Measurements from ENCODE around the gene RAPGEF2.

RAPGEF2 gene

DNA sequence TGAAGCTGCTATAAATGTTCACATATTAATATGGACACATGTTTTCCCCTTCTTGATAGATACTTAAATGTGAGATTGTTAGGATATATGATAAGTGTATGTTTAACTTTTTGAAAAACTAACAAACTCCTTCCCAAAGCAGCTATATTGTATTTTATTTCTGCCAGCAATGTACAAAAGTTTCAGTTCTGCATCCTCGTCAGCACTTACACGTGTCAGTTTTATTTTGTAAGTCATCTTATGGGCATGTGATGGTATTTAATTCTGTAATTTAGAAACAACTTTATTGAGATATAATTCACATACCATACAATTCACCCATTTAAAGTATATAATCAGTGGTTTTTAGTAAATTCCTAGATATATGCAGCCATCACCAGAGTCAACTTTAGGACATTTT is 31.6 kb downstream of the RAPGEF2 start:
- no peak for DNase-seq (ENCODE audit: low read depth in 3 of 3)

DNA sequence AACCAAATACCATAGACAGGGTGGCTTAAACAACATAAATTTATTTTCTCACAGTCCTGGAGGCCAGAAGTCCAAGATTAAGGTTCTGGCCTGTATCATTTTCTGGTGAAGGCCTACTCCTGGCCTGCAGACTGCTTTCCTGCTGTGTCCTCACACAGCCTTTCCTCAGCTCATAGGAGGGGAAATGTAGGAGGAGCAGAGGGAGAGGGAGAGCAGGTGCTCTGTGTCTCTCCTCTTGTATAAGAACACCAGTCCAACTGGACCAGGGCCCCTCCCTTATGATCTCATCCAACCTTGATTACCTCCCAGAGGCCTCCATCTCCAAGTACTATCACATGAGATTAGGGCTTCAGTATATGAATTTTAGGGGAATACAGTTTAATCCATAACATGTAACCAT is 34.3 kb downstream of the RAPGEF2 start:
- DNase-seq (ENCODE audit: low read depth in 3 of 3), result no peak

- DNase-seq (ENCODE audit: low read depth in 3 of 3), result no peak
Observed at GRCh38 chr4:159138436-159138835, 35.6 kb downstream of the RAPGEF2 start.

DNA sequence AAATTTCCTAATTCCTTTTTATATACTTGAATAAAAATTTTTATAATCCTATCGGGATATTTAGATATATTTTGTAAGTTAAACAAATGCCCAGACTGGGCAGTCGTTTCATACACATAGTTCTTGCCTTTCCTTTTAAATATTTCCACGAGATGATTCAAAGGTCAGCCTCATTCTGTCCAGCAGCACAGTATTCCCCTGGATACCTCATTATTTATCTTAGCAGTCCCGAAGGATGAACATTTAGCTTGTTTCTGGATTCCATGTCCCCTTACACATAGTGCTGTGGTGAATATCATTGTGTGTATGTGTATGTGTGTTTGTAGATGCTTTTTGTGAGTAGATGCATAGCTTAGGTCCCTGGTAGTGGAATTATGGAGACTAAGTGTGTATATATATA is 38.3 kb downstream of the RAPGEF2 start:
- DNase-seq (ENCODE audit: low read depth in 3 of 3), result no peak

- no peak for DNase-seq (ENCODE audit: low read depth in 3 of 3)
Observed at GRCh38 chr4:159142241-159142640, 39.4 kb downstream of the RAPGEF2 start.

- DNase-seq (ENCODE audit: low read depth in 3 of 3), result no peak
Observed at GRCh38 chr4:159142681-159143384, 40.0 kb downstream of the RAPGEF2 start.

- DNase-seq (ENCODE audit: low read depth in 3 of 3), result no peak
Observed at GRCh38 chr4:159143687-159144086, 40.8 kb downstream of the RAPGEF2 start.

- no peak for DNase-seq (ENCODE audit: low read depth in 3 of 3)
Observed at GRCh38 chr4:159144112-159144694, 41.3 kb downstream of the RAPGEF2 start.

DNA sequence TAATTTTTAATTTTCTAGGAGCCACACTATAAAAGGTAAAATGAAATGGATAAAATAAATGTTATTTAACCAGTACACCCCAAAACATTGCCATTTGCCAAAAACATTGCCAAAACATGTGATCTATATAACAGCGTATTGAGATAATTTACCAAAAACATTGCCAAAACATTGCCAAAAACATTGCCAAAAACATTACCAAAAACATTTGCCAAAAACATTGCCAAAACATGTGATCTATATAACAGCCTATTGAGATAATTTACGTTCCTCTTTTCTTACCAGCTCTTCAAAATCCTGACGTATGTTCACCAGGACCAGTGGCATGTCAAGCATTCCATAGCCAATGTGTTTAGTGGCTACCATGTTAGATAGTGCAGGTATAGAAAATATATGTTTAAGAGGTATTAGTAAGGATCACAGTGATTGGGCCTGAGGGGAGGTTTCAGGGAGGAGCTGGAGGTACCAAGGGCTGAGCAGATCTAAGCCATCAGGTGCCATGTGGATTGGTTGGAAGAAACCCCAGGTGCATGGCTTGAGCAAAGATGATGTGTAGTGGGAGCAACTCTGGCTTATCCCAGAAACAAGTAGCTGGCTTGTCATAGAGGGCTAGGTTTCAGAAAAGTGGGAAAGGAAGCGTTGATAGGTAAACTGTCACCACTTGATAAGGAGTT is 42.6 kb downstream of the RAPGEF2 start:
- DNase-seq (ENCODE audit: low read depth in 3 of 3), result no peak

DNA sequence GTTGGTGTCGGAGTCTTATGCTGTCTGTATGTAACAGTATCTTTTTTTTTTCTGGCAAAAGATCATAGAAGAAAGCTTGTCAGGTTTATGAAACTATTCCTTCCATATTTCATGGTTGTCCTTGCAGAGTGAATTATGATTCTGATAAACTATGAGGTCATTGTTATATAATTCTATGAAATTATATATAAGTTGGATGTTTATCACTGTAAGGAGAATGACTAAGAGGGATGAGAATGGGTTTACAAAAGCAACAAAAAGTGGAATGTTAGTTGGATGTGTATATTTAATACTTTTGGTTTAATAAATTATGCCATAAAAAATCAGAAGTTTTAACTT is 43.1 kb downstream of the RAPGEF2 start:
- no peak for DNase-seq (ENCODE audit: low read depth in 3 of 3)

DNA sequence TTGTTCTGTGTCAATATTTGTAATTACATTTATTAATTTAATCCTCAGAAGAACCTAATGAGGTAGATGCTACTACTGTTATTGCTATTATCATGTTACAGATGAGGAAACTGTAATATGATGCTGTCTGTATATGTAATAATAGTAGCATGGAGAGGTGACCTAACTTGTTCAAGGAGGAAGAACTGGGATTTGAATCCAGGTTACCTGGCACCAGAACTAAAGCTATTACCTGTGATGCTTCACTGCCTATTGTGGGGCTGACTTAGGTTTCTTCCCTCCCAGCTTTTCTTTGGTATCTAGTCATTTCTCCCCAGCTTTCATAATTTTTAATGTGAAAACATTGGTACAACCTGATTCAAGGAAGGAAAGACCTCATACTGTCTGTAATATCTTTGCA is 43.6 kb downstream of the RAPGEF2 start:
- no peak for DNase-seq (ENCODE audit: low read depth in 3 of 3)

- DNase-seq (ENCODE audit: low read depth in 3 of 3), result no peak
Observed at GRCh38 chr4:159148441-159148840, 45.6 kb downstream of the RAPGEF2 start.

GRCh38 chr4:159149666-159150065 is 46.8 kb downstream of the RAPGEF2 start:
- no peak for DNase-seq (ENCODE audit: low read depth in 3 of 3)

DNA sequence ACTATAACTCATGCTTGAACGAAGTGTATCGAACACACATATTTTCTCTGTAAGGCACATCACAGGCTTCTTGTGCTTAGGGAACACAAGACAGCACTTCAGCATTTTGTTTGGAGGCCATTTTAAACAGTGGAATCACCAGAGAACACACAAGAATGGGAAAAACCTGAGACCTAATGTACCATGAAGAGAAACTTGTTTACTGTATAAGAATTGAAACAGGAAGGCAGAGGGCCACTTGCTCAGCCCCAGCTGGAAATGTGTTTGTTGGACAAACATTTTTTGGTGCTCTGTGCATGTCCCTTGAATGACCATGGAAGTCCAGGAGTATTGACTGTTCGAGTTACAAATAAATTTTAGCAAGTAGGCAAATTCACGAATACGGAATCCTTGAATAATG is 47.5 kb downstream of the RAPGEF2 start:
- no peak for DNase-seq (ENCODE audit: low read depth in 3 of 3)

- no peak for DNase-seq (ENCODE audit: low read depth in 3 of 3)
Observed at GRCh38 chr4:159150821-159151390, 48.0 kb downstream of the RAPGEF2 start.

GRCh38 chr4:159151689-159152088 is 48.8 kb downstream of the RAPGEF2 start:
- no peak for DNase-seq (ENCODE audit: low read depth in 3 of 3)

DNA sequence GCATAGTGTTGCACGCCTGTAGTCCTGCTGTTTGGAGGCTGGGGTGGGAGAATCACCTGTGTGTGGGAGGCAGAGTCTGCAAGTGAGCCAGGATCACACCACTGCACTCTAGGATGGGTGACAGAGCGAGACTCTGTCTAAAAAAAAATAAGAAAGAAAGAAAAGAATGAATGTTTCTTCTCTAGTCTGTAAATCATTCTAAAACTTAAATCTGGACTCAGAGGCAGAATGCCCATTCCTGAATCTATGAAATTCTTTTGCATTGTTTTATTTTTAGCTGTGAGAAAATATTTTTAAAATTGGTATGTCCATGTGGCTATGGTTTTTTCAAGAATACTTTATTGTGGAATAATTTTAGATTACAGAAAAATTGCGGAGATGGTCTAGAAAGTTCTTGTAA is 49.3 kb downstream of the RAPGEF2 start:
- DNase-seq (ENCODE audit: low read depth in 3 of 3), result no peak

DNA sequence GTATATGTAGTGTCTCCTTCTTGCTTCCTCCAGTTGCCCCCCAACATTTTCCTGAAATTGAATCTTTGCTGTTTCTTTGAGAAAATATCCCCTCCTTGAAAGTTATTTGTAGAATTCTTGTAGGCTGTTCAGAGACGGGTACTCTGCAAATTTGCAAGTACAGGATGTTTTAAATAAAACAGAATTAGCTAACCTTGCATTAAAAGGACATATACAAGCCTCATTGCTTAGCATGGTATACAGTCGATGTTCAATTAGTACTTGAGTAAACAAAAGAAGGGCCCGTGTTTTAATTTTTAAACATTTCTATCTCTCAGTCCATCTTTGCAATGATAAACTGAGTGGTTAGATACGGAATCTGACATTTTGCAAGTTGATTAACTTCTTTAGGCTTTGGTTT is 50.8 kb downstream of the RAPGEF2 start:
- no peak for DNase-seq (ENCODE audit: low read depth in 3 of 3)

GRCh38 chr4:159155119-159155518 is 52.2 kb downstream of the RAPGEF2 start:
- DNase-seq (ENCODE audit: low read depth in 3 of 3), result no peak

DNA sequence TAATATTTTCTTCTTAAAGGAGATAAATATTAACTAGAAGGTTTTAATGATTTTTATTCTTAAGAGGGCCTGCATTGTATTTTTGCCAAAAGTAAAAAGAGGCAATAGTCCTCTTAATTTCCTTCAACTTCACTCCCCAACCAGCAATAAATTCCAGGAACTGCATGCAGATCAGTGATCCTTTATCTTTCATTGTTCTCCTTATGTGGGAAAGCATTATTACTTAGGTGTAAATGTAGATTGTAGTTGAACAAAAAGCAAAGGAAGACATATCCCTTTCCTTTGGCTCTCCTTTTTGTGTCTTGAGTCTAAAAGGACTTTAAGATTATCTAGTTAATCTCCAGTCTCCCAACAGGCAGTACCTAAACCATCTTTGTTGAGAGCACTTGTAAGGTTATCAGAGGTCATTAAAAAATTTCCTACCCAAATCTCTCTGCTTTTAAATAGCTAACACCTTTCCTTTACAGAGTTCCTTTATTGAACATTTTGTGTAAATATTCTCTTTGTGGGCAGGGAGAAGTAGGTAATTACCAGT is 55.3 kb downstream of the RAPGEF2 start:
- no peak for DNase-seq (ENCODE audit: low read depth in 3 of 3)

GRCh38 chr4:159158985-159159384 is 56.1 kb downstream of the RAPGEF2 start:
- no peak for DNase-seq (ENCODE audit: low read depth in 3 of 3)

DNA sequence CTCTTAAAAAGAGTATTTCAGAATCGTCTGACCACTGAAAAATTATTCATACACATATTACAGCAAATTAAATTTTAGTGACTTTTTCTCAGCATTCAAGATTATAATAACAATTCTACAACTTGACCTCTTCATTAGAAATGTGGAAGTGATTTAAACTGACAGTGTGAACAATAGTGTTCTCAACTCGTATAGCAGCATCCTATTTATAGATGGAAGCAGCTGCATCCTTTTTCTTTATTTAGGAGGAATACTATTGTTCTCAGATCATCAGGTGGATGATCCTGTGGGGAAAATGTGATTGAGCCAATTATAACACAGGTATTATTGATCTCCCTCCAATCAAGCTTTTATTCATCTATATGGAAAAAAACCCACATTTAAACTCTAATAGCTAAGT is 56.7 kb downstream of the RAPGEF2 start:
- DNase-seq (ENCODE audit: low read depth in 3 of 3), result no peak

GRCh38 chr4:159160242-159160641 is 57.4 kb downstream of the RAPGEF2 start:
- no peak for DNase-seq (ENCODE audit: low read depth in 3 of 3)
